SU-DHL-6 (cell line): ENCODE data around the gene TOP2A.
A peak's percentile ranks its signal among the peaks of the same experiment; 100 is the strongest.

Experiments used
- H2AFZ ChIP-seq: fragments of 200-600 bp; sonication (generic); 2 replicates; pipeline ENCODE4 v1.6.1; 2014; ENCODE audit warnings: low read depth, mild to moderate bottlenecking, moderate library complexity, mixed read lengths, antibody characterized with exemption, low read length; ENCODE audit not compliant: severe bottlenecking
- H3F3A ChIP-seq: fragments of 200-600 bp; shearing (Covaris generic); 2 replicates; pipeline ENCODE4 v1.6.0; 2016; ENCODE audit warnings: antibody characterized with exemption, mild to moderate bottlenecking; ENCODE audit not compliant: insufficient read depth
- H3K27ac ChIP-seq: fragments of 200-600 bp; sonication (generic); 2 replicates; pipeline ENCODE4 v1.5.1; 2016; ENCODE audit warnings: low read depth, mild to moderate bottlenecking, low read length, moderate library complexity, mixed read lengths
- H3K27me3 ChIP-seq: fragments of 200-600 bp; sonication (generic), shearing (Covaris generic); 2 replicates; pipeline ENCODE4 v1.6.0; 2014; ENCODE audit warnings: mild to moderate bottlenecking, low read length
- H3K36me3 ChIP-seq: fragments of 200-600 bp; sonication (generic); 2 replicates; pipeline ENCODE4 v1.6.1; 2014; ENCODE audit warnings: mild to moderate bottlenecking, low read length, mixed read lengths
- H3K4me2 ChIP-seq: fragments of 300-600, 200-600 bp; shearing (Covaris generic), sonication (generic); 2 replicates; pipeline ENCODE4 v1.6.0; 2014; ENCODE audit warnings: low read length, low read depth, mild to moderate bottlenecking; ENCODE audit not compliant: poor library complexity, severe bottlenecking
- H3K4me3 ChIP-seq: fragments of 200-600 bp; sonication (generic); 2 replicates; pipeline ENCODE4 v1.5.1; 2014; ENCODE audit warnings: antibody characterized with exemption, low read length, mild to moderate bottlenecking, mixed read lengths; ENCODE audit not compliant: insufficient read depth, poor library complexity, severe bottlenecking
- H3K79me2 ChIP-seq: fragments of 200-600 bp; sonication (generic); 2 replicates; pipeline ENCODE4 v1.6.1; 2014; ENCODE audit warnings: mild to moderate bottlenecking, low read length, moderate library complexity; ENCODE audit not compliant: insufficient read depth
- H3K9ac ChIP-seq: fragments of 200-600 bp; sonication (generic); 2 replicates; pipeline ENCODE4 v1.7.0; 2014; ENCODE audit warnings: mild to moderate bottlenecking, low read length
- H3K9me2 ChIP-seq: fragments of 200-600 bp; sonication (generic); replicated peaks from 2 replicates; pipeline ENCODE4 v1.6.1; 2014; ENCODE audit warnings: low read length; ENCODE audit not compliant: insufficient read depth
- H3K9me3 ChIP-seq: fragments of 200-600 bp; sonication (generic); 2 replicates; pipeline ENCODE4 v1.6.1; 2014; ENCODE audit warnings: low read length, mixed read lengths; ENCODE audit not compliant: insufficient read depth
- H4K20me1 ChIP-seq: fragments of 200-600 bp; sonication (generic); 2 replicates; pipeline ENCODE4 v1.6.1; 2014; ENCODE audit warnings: low read depth, mild to moderate bottlenecking, antibody characterized with exemption, low read length, moderate library complexity, mixed read lengths
- CTCF ChIP-seq: fragments of 200-600 bp; sonication (generic); IDR thresholded peaks from one replicate; pipeline ENCODE4 v1.5.1; 2017; ENCODE audit warnings: antibody characterized with exemption, mild to moderate bottlenecking, low read length, moderate library complexity; ENCODE audit not compliant: insufficient read depth, poor library complexity, severe bottlenecking
- EZH2phosphoT487 ChIP-seq: fragments of 200-600 bp; sonication (generic), shearing (Covaris generic); conservative IDR thresholded peaks from 2 replicates; pipeline ENCODE4 v1.6.1; 2018; ENCODE audit warnings: mild to moderate bottlenecking, antibody characterized with exemption, low read length, moderate library complexity, mixed read lengths

The TOP2A gene

GRCh38 chr17:40343219-40344119, 74.2 kb downstream of the TOP2A start:
- H3K4me2 ChIP-seq = no peak overlapping the region
- H3K9me2 ChIP-seq = no peaks in the 10 kb centered on the region
- no peaks in the 10 kb centered on the region for H3K9me3 ChIP-seq
- peaks cover 4% of the 10 kb centered on the region for H4K20me1 ChIP-seq
- H3K27ac ChIP-seq = no peak overlapping the region
- no peaks in the 10 kb centered on the region; the same call in 1 of the 2 replicates for H3K36me3 ChIP-seq
- peaks cover 9% of the 10 kb centered on the region for H3F3A ChIP-seq
- H3K4me3 ChIP-seq = no peak overlapping the region
- no peak overlapping the region for H3K9ac ChIP-seq
- no peaks in the 10 kb centered on the region for H3K27me3 ChIP-seq
- H3K79me2 ChIP-seq = no peaks in the 10 kb centered on the region
- TF ChIP-seq EZH2phosphoT487 = no peak
- no peak for TF ChIP-seq CTCF
- no peak overlapping the region for H2AFZ ChIP-seq

GRCh38 chr17:40342504-40343218, 75.0 kb downstream of the TOP2A start:
- Histone ChIP-seq H4K20me1 (peaks cover 4% of the 10 kb centered on the region; the same call in 1 of the 2 replicates), H3K27me3 (no peaks in the 10 kb centered on the region), H3K36me3 (no peaks in the 10 kb centered on the region; the same call in 1 of the 2 replicates), H2AFZ (no peak overlapping the region), H3K9me2 (no peaks in the 10 kb centered on the region), H3K79me2 (no peaks in the 10 kb centered on the region), H3K9me3 (no peaks in the 10 kb centered on the region), H3K4me2 (no peak overlapping the region), H3F3A (peaks cover 9% of the 10 kb centered on the region), H3K9ac (no peak overlapping the region), H3K4me3 (no peak overlapping the region), H3K27ac (no peak overlapping the region)
- no peak for TF ChIP-seq EZH2phosphoT487

DNA sequence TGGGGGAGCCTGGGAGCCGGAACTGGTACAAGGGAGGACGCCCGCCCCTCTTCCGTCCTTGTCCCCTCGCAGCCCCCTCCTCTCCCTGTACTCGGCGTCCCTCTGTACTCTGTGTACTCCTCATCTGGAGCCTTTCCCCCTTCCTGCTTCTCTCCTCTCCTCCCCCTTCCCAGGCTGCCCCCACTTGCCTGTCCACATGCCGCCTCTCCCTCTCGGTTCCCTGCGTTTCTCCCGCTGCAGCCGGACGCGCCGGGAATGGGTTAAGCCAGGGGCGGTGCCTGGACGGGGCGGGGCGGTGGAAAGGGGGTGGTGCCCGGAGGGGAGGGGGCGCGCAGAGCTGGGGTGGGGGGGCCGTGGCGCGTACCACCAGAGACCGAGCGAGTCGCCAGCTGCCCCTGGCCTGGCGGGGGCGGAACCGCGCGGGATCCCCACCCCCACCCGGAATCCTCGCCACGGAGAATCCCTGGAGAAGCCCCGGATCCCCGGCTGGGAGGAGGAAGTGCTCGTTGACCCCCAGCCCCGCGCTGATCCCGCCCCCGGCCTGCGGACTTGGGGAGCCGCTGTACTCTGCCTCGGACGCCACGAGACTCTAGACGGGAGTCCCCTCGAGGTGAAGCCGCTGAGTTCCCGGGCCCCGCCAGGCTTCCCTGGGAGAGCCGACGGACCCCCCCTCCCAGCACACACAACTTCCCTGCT, 75.7 kb downstream of the TOP2A start:
- Histone ChIP-seq H3K4me2 (peak overlapping the region; percentile 61), H3K27me3 (no peaks in the 10 kb centered on the region), H3K36me3 (no peaks in the 10 kb centered on the region; the same call in 1 of the 2 replicates), H3K79me2 (no peaks in the 10 kb centered on the region), H3K9ac (0 out of 2 replicates have a peak overlapping the region, but pooled peaks have one; percentile 29), H3K9me2 (no peaks in the 10 kb centered on the region), H3K4me3 (no peak overlapping the region), H3F3A (peaks cover 9% of the 10 kb centered on the region), H4K20me1 (peaks cover 4% of the 10 kb centered on the region; the same call in 1 of the 2 replicates), H2AFZ (no peak overlapping the region), H3K9me3 (no peaks in the 10 kb centered on the region), H3K27ac (no peak overlapping the region)
- TF ChIP-seq EZH2phosphoT487 (no peak), CTCF (no peak)
